Naive thymus-derived CD8-positive, alpha-beta T cell (primary cell): ENCODE measurements around the gene DNAH6. TPM values are rescaled to one million over a fixed set of nuclear protein-coding genes. Genes with fewer than 3 reads are reported as not detected.

Source experiments
- ATAC-seq, 2 donors: fragments of 150-1000 bp; cut with Tn5 transposase in 1 of 2; sonication (Bioruptor Pico), chemical (Tn5 transposase) in 1 of 2; 1 replicate in 1 of 2; 2 replicates in 1 of 2; pipeline ENCODE4 v1.10.0; 2021; ENCODE audit warnings: mild to moderate bottlenecking in 2 of 2, moderate library complexity in 2 of 2
- POLR2A ChIA-PET: fragments of 350-600 bp; sonication (Branson Sonifier 250); formaldehyde crosslinking; loops from one replicate; lab custom pipeline; 2021; ENCODE audit warnings: antibody characterized with exemption; lab: Charles Lee
- DNase-seq, 10 donors: peaks; one replicate each; pipeline versions ENCODE4 v3.0.0 to v3.0.0-alpha.2; 2020 to 2022
- H3K27ac Mint-ChIP-seq, 10 donors: one replicate each; pipeline ENCODE4 v1.8.0; 2020 to 2022; ENCODE audit warnings: mild to moderate bottlenecking in 10 of 10, mixed read lengths in 10 of 10, moderate library complexity in 4 of 10, inconsistent platforms in 1 of 10
- H3K27me3 Mint-ChIP-seq, 5 donors: one replicate each; pipeline ENCODE4 v1.8.0; 2021 to 2022; ENCODE audit warnings: mixed read lengths in 5 of 5
- H3K36me3 Mint-ChIP-seq, 3 donors: one replicate each; pipeline ENCODE4 v1.8.0; 2020 to 2022; ENCODE audit warnings: mixed read lengths in 3 of 3, mild to moderate bottlenecking in 2 of 3, inconsistent platforms in 1 of 3
- H3K4me1 Mint-ChIP-seq, 4 donors: one replicate each; pipeline ENCODE4 v1.8.0; 2021 to 2022; ENCODE audit warnings: mixed read lengths in 4 of 4
- H3K4me3 Mint-ChIP-seq, 10 donors: one replicate each; pipeline ENCODE4 v1.8.0; 2020 to 2022; ENCODE audit warnings: mild to moderate bottlenecking in 10 of 10, mixed read lengths in 10 of 10, moderate library complexity in 6 of 10, inconsistent platforms in 1 of 10
- H3K9me3 Mint-ChIP-seq, 9 donors: one replicate each; pipeline ENCODE4 v1.8.0; 2020 to 2022; ENCODE audit warnings: mixed read lengths in 9 of 9, mild to moderate bottlenecking in 3 of 9, inconsistent platforms in 1 of 9, moderate library complexity in 1 of 9
- polyA plus RNA-seq, 3 donors: library from polyadenylated mRNA; unstranded; fragments of 300-500 nt; fragmentation: Illumina TruSeq; gene quantifications; one replicate each; pipeline ENCODE4 v1.2.3, GENCODE V29; 2021
- total RNA-seq, 8 experiments: library from RNA in 2 of 8; stranded (reverse) in 2 of 8; gene quantifications; one replicate each; pipeline ENCODE4 v1.2.3 and lab custom pipeline; 2021 to 2026

The DNAH6 gene
- total and polyA plus RNA-seq, 5 experiments from 2014 or later = 0.74 to 1.6 (median 1.2) TPM

DNA sequence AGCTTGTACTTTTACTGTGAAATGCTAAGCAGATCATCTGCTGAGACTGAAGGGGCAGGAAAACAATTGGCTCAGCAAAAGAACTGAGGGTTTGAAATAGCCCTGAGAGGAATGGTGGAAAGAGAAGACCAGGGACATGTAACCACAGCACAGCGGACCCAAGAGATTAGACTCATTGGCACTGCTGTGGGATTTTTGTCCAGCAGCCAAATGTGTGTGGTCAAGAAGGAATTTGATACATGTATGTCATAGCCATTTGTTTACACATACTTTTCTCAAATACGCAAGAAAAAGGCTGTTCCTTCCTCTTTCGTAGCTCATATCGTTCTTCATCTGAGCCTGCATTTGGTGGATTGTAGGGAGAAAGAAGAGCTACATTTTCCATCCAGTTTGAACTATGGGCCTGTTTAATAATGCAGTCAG, 290.8 kb downstream of the DNAH6 start:
- H3K27ac Mint-ChIP-seq = peak overlapping the region in 4 of 10 donors; percentile 45 to 70 (median 62)
- H3K9me3 Mint-ChIP-seq = peaks cover 0 to 11% (median 3%) of the 10 kb centered on the region in 9 donors

DNA sequence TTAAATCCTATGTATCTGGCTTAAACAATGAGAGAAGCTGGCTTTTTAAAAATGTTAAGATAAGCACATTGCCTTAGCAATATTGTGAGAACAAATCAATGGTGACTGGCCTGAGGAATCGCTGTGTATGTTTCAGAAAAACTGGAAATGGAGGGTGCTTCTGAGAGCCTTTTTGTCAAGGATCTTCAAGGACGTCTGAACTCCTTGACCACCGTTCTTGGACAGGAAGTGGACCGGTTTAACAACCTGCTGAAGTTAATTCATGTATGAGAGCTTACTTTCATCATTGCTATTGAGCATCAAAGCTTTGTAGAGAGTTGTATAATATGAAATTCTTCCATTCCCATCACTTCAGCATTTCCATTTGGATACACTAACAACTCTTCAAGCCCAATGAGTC, 292.0 kb downstream of the DNAH6 start:
- H3K36me3 Mint-ChIP-seq = peaks cover 0 to 2% (median 2%) of the 10 kb centered on the region in 3 donors
- H3K27me3 Mint-ChIP-seq = no peaks in the 10 kb centered on the region
- DNase-seq (no peak), ATAC-seq (no peak)
- no peak overlapping the region for H3K27ac Mint-ChIP-seq
- H3K4me3 Mint-ChIP-seq = no peak overlapping the region
- POLR2A ChIA-PET = interaction anchor here (0.7 to 1.1 kb wide), 2 partner anchors 16 to 57 kb away, joined by 3 read pairs; no protein-coding TSS in a partner anchor
- peaks cover 19 to 72% (median 45%) of the 10 kb centered on the region in 4 donors for H3K4me1 Mint-ChIP-seq
- no peaks in the 10 kb centered on the region for H3K9me3 Mint-ChIP-seq

More for the DNA sequence above, 290.8 kb downstream of the DNAH6 start:
- POLR2A ChIA-PET = interaction anchor here (1.7 kb wide), 1 partner anchor 20 kb away, joined by 5 read pairs; no protein-coding TSS in a partner anchor
- peaks cover 0 to 10% (median 2%) of the 10 kb centered on the region in 3 donors for H3K36me3 Mint-ChIP-seq
- no peak overlapping the region for H3K4me3 Mint-ChIP-seq
- H3K27me3 Mint-ChIP-seq = no peaks in the 10 kb centered on the region
- H3K4me1 Mint-ChIP-seq = peaks cover 17 to 63% (median 37%) of the 10 kb centered on the region in 4 donors
- ATAC-seq (no peak), DNase-seq (no peak)

- Mint-ChIP-seq H3K27ac (peak overlapping the region in 1 of 10 donors; percentile 25), H3K9me3 (no peaks in the 10 kb centered on the region), H3K36me3 (peaks cover 0 to 4% (median 3%) of the 10 kb centered on the region in 3 donors), H3K4me1 (peaks cover 26 to 75% (median 56%) of the 10 kb centered on the region in 4 donors), H3K4me3 (no peak overlapping the region), H3K27me3 (no peaks in the 10 kb centered on the region)
- ATAC-seq (no peak), DNase-seq (no peak)
- POLR2A ChIA-PET = no interaction called here
Observed at GRCh38 chr2:84811839-84812431, 295.6 kb downstream of the DNAH6 start.

DNA sequence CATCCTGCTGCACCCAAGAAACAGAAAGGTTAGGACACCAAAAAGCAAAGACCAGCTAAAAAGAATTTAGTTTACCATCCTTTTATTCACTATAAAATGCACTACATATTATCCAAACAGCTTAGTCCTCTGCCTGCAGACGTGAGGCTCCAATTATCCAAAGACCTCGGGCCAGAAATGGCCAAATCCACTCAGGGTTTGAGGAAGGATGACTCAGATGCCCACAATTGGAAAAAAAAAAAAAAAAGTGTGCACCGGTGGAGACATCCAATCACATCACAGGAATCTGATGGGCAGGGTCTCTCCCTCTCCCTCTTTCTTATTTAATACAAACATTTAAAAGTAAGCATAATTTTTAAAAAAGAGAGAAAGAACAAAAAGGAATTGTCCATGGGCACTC, 298.8 kb downstream of the DNAH6 start:
- H3K27ac Mint-ChIP-seq = peak overlapping the region in 3 of 10 donors; percentile 49 to 74 (median 66)
- DNase-seq = no peak

GRCh38 chr2:84816426-84817026, 300.2 kb downstream of the DNAH6 start:
- ATAC-seq (no peak), DNase-seq (no peak)
- Mint-ChIP-seq H3K27ac (peak overlapping the region in 9 of 10 donors; percentile 46 to 87 (median 72)), H3K9me3 (no peaks in the 10 kb centered on the region), H3K36me3 (peaks cover 0 to 11% (median 9%) of the 10 kb centered on the region in 3 donors), H3K27me3 (no peaks in the 10 kb centered on the region), H3K4me3 (peak overlapping the region in 4 of 10 donors; percentile 3 to 30 (median 19)), H3K4me1 (peaks cover 31 to 81% (median 76%) of the 10 kb centered on the region in 4 donors)
- POLR2A ChIA-PET = interaction anchor here (1.3 kb wide), 1 partner anchor 25 kb away, joined by 3 read pairs; no protein-coding TSS in a partner anchor

More for the DNA sequence above, 298.8 kb downstream of the DNAH6 start:
- Mint-ChIP-seq H3K27me3 (no peaks in the 10 kb centered on the region), H3K36me3 (peaks cover 0 to 11% (median 8%) of the 10 kb centered on the region in 3 donors), H3K4me1 (peaks cover 31 to 75% (median 69%) of the 10 kb centered on the region in 4 donors), H3K9me3 (no peaks in the 10 kb centered on the region), H3K4me3 (no peak overlapping the region)
- ATAC-seq = no peak
- POLR2A ChIA-PET = interaction anchor here (1.3 kb wide), 1 partner anchor 43 kb away, joined by 4 read pairs; no protein-coding TSS in a partner anchor

GRCh38 chr2:84817239-84817655, 300.9 kb downstream of the DNAH6 start:
- ATAC-seq = peak in 1 of 2 donors; percentile 43
- peak overlapping the region in 6 of 10 donors; percentile 0 to 46 (median 33) for H3K4me3 Mint-ChIP-seq
- POLR2A ChIA-PET = interaction anchor here (1.3 kb wide), 1 partner anchor 24 kb away, joined by 3 read pairs; no protein-coding TSS in a partner anchor

DNA sequence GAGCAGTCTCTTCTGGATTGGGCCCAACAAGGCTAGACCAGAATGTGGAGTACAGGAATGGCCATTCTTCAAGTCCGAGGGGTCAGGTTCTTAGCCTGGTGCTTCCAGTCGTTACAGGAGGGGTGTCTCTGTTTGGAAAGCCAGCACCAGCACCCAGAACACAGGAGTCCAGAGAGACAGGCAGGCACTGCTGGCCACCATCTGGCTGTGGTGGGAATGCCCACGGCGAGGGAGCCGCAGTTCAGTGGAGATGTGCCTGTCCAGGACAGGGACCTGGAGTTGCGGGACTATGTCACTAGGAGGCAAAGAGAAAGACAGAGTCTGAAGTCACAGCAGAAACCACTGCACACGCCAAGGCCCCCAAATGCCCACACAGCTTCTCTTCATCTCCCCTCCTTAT, 305.5 kb downstream of the DNAH6 start:
- Mint-ChIP-seq H3K4me1 (peaks cover 41 to 81% (median 68%) of the 10 kb centered on the region in 4 donors), H3K27me3 (no peaks in the 10 kb centered on the region), H3K9me3 (no peaks in the 10 kb centered on the region), H3K27ac (peak overlapping the region; percentile 19 to 93 (median 74)), H3K36me3 (peaks cover 4 to 50% (median 41%) of the 10 kb centered on the region in 3 donors), H3K4me3 (peak overlapping the region in 2 of 10 donors; percentile 9 to 24)
- DNase-seq (no peak), ATAC-seq (no peak)
- POLR2A ChIA-PET = interaction anchor here (0.8 kb wide), 1 partner anchor 10 kb away, joined by 3 read pairs; no protein-coding TSS in a partner anchor

More at GRCh38 chr2:84817239-84817655, 300.9 kb downstream of the DNAH6 start:
- H3K27me3 Mint-ChIP-seq = no peaks in the 10 kb centered on the region
- H3K4me1 Mint-ChIP-seq = peaks cover 34 to 84% (median 79%) of the 10 kb centered on the region in 4 donors
- peak overlapping the region; percentile 35 to 87 (median 76) for H3K27ac Mint-ChIP-seq
- no peak for DNase-seq
- no peaks in the 10 kb centered on the region for H3K9me3 Mint-ChIP-seq
- H3K36me3 Mint-ChIP-seq = peaks cover 0 to 16% (median 11%) of the 10 kb centered on the region in 3 donors

DNA sequence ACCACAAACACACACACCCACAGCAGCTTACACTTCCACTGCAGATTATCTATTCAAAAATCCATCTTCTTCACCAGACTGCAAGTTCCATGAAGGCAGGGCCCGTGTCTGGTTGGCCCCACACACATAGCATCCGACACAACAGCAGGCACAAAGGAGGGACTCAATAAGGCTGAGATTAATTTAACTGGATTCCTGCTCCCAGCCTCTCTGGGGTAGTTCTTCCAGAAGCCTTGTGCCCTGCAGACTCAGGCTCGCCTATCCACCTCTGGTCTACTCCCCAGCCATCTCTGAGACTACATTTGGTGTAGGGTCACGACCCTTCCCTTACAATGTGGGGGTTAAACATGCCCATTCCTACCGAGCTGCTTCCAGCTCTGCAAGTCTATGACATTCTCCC, 306.9 kb downstream of the DNAH6 start:
- Mint-ChIP-seq H3K4me3 (peak overlapping the region in 3 of 10 donors; percentile 0 to 1 (median 1)), H3K36me3 (peaks cover 8 to 63% (median 49%) of the 10 kb centered on the region in 3 donors), H3K27ac (peak overlapping the region in 9 of 10 donors; percentile 3 to 93 (median 71)), H3K9me3 (no peaks in the 10 kb centered on the region), H3K27me3 (no peaks in the 10 kb centered on the region), H3K4me1 (peaks cover 41 to 67% (median 54%) of the 10 kb centered on the region in 4 donors)
- DNase-seq = no peak
- POLR2A ChIA-PET = interaction anchor here (0.6 to 1.7 kb wide), 3 partner anchors 17 to 325 kb away, joined by 3 read pairs; no protein-coding TSS in a partner anchor
- no peak for ATAC-seq

DNA sequence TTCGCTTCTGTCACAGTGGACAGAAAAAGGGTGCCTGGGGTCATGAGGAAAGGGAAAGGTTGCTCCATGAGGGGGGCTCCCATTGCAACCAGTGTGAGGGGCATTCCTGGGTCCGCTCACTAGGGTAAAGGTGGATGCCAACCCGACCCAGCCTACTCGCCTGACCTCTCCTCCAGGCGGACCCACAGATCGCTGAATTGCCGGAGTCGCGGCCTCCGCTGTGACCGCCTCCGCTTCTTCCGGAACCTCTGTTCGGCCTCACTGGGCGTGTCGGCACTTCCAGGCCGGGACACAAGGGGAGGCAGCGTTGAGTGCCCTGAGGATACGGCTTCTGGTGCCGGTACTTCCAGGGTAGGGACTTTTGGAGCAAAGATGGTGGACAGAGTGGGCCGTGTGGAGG, 307.5 kb downstream of the DNAH6 start:
- H3K27ac Mint-ChIP-seq = peak overlapping the region in 9 of 10 donors; percentile 3 to 93 (median 66)
- POLR2A ChIA-PET = interaction anchor here (1.3 to 6.2 kb wide), 4 partner anchors 10 to 26 kb away, joined by 3 to 36 read pairs (median 6); no protein-coding TSS in a partner anchor
- H3K4me1 Mint-ChIP-seq = peaks cover 36 to 61% (median 50%) of the 10 kb centered on the region in 4 donors
- DNase-seq = no peak
- H3K4me3 Mint-ChIP-seq = no peak overlapping the region
- no peak for ATAC-seq
- peaks cover 8 to 68% (median 51%) of the 10 kb centered on the region in 3 donors for H3K36me3 Mint-ChIP-seq
- H3K27me3 Mint-ChIP-seq = no peaks in the 10 kb centered on the region
- no peaks in the 10 kb centered on the region for H3K9me3 Mint-ChIP-seq

DNA sequence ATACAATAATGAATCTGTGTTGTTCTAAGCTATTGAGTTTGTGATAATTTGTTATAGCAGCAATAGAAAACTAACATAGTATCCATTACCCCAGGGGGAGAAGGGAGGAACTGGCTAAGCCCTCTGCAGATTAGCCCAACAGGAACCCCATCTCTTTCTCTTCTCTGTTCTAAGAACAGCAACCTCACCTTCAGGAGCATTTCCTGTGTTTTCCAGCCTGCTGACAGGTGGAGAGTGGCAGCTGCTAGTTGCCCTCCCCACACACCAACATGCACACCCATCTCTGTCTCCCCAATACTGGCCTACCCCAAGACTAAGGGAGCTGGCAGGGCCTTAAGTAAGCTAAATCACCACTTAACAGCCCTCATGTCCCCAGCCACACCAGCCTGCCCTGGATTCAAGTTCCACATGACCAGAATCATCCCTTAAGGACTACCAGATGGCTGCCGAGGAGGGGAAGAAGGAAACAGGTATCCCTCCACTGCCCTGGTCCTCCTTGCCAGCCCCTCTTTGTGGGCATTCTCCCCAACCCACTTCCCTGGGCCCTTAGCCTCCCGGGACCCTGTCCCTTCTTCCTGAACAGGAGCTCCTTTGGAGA, 311.8 kb downstream of the DNAH6 start:
- POLR2A ChIA-PET = interaction anchor here (0.6 to 6.2 kb wide), 10 partner anchors 8 to 54 kb away, joined by 3 to 36 read pairs (median 4); no protein-coding TSS in a partner anchor

DNA sequence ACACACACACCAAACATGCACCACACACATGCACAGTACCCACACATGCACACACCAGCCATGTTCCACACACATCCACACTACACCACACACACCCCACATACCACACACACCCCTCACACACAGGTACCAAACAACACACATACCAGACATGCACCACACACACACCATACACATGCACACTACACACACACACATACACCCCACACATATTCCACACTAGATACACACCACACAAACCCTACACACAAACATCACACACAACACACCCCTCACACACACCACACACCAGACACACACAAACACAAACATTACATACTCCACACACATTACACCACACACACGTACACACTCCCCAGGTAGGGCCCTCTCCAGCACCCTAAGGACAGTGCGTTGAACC, 313.4 kb downstream of the DNAH6 start:
- DNase-seq (no peak), ATAC-seq (no peak)
- Mint-ChIP-seq H3K4me1 (peaks cover 7 to 36% (median 19%) of the 10 kb centered on the region in 4 donors), H3K27me3 (no peaks in the 10 kb centered on the region), H3K9me3 (peaks cover 0 to 2% (median 0%) of the 10 kb centered on the region in 9 donors), H3K4me3 (no peak overlapping the region), H3K27ac (no peak overlapping the region), H3K36me3 (peaks cover 5 to 49% (median 33%) of the 10 kb centered on the region in 3 donors)
- POLR2A ChIA-PET = interaction anchor here (6.2 kb wide), 1 partner anchor 10 kb away, joined by 36 read pairs; no protein-coding TSS in a partner anchor

More for the DNA sequence above, 311.8 kb downstream of the DNAH6 start:
- peak in 1 of 2 donors; percentile 15 for ATAC-seq
- Mint-ChIP-seq H3K36me3 (peaks cover 5 to 58% (median 46%) of the 10 kb centered on the region in 3 donors), H3K9me3 (no peaks in the 10 kb centered on the region), H3K27ac (peak overlapping the region in 1 of 10 donors; percentile 90), H3K4me1 (peaks cover 5 to 31% (median 24%) of the 10 kb centered on the region in 4 donors), H3K4me3 (peak overlapping the region in 6 of 10 donors; percentile 28 to 67 (median 56)), H3K27me3 (no peaks in the 10 kb centered on the region)
- no peak for DNase-seq
